ENCODE data around the gene PCDHA13. TPM values are rescaled to one million over a fixed set of nuclear protein-coding genes. Genes with fewer than 3 reads are reported as not detected.
A peak's percentile ranks its signal among the peaks of the same experiment; 100 is the strongest.

The PCDHA13 gene
- total RNA-seq, 1 donor from 2014 or later = 1.5 TPM

DNA sequence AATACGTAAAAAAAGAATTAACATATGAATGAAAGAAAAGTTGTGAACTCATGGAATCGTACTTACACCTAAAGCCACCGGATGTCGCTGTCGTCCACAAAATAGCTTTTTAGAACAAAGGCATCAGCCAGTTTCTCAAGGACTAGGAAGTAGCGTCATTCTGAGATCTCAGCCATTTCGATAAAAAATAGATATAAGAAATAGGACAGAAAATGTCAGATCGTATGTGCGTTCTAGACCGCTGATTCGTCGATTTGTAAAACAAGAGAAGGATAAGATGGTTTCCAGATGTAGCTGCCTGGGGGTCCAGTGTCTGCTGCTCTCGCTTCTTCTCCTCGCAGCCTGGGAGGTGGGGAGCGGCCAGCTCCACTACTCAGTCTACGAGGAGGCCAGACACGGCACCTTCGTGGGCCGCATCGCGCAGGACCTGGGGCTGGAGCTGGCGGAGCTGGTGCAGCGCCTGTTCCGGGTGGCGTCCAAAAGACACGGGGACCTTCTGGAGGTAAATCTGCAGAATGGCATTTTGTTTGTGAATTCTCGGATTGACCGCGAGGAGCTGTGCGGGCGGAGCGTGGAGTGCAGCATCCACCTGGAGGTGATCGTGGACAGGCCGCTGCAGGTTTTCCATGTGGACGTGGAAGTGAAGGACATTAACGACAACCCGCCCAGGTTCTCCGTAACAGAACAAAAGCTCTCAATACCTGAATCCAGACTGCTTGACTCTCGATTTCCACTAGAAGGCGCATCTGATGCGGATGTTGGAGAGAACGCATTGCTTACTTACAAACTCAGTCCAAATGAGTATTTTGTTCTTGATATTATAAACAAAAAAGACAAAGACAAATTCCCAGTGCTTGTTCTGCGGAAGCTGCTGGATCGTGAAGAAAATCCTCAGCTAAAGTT is 25.9 kb upstream of the PCDHA13 start, which contains the start of gene PCDHA10:
Gene PCDHA10, plus strand, starts transcription at position 126 of the 903 bp plus-strand sequence. Its CDS starts 152 bp downstream, at position 278.
- TF ChIP-seq CTCF (IDR thresholded peaks at IDR 0.05) = peak; percentile 36
- H3K36me3 Mint-ChIP-seq (ENCODE audit: unreplicated experiment) = peaks cover 25% of the 10 kb centered on the region
- peak within 1 kb of the TSS; percentile 65 for H3K4me3 Mint-ChIP-seq (ENCODE audit: unreplicated experiment)
- H3K4me1 Mint-ChIP-seq (ENCODE audit: unreplicated experiment) = no peaks in the 10 kb centered on the region
- H3K27ac Mint-ChIP-seq (ENCODE audit: unreplicated experiment) = peak within 1 kb of the TSS; percentile 54
- no peak for DNase-seq (ENCODE audit: extremely low spot score, unreplicated experiment)
- H3K9me3 Mint-ChIP-seq (ENCODE audit: unreplicated experiment) = peaks cover 23% of the 10 kb centered on the region
- no peaks in the 10 kb centered on the region for H3K27me3 Mint-ChIP-seq (ENCODE audit: unreplicated experiment)

- Mint-ChIP-seq H3K27ac (ENCODE audit: unreplicated experiment) (no peak overlapping the region), H3K36me3 (ENCODE audit: unreplicated experiment) (peaks cover 31% of the 10 kb centered on the region), H3K4me1 (ENCODE audit: unreplicated experiment) (no peaks in the 10 kb centered on the region), H3K4me3 (ENCODE audit: unreplicated experiment) (no peak overlapping the region), H3K27me3 (ENCODE audit: unreplicated experiment) (no peaks in the 10 kb centered on the region), H3K9me3 (ENCODE audit: unreplicated experiment) (peaks cover 29% of the 10 kb centered on the region)
- DNase-seq (ENCODE audit: extremely low spot score, unreplicated experiment) = peak; percentile 79
- TF ChIP-seq CTCF (IDR thresholded peaks at IDR 0.05) = no peak
Observed at GRCh38 chr5:140857177-140857986, 24.5 kb upstream of the PCDHA13 start.

GRCh38 chr5:140857987-140858240 is 24.0 kb upstream of the PCDHA13 start:
- Mint-ChIP-seq H3K36me3 (ENCODE audit: unreplicated experiment) (peaks cover 31% of the 10 kb centered on the region), H3K4me1 (ENCODE audit: unreplicated experiment) (no peaks in the 10 kb centered on the region), H3K9me3 (ENCODE audit: unreplicated experiment) (peaks cover 29% of the 10 kb centered on the region), H3K27me3 (ENCODE audit: unreplicated experiment) (no peaks in the 10 kb centered on the region), H3K4me3 (ENCODE audit: unreplicated experiment) (no peak overlapping the region), H3K27ac (ENCODE audit: unreplicated experiment) (no peak overlapping the region)
- TF ChIP-seq CTCF (IDR thresholded peaks at IDR 0.05) = no peak
- peak; percentile 85 for DNase-seq (ENCODE audit: extremely low spot score, unreplicated experiment)

DNA sequence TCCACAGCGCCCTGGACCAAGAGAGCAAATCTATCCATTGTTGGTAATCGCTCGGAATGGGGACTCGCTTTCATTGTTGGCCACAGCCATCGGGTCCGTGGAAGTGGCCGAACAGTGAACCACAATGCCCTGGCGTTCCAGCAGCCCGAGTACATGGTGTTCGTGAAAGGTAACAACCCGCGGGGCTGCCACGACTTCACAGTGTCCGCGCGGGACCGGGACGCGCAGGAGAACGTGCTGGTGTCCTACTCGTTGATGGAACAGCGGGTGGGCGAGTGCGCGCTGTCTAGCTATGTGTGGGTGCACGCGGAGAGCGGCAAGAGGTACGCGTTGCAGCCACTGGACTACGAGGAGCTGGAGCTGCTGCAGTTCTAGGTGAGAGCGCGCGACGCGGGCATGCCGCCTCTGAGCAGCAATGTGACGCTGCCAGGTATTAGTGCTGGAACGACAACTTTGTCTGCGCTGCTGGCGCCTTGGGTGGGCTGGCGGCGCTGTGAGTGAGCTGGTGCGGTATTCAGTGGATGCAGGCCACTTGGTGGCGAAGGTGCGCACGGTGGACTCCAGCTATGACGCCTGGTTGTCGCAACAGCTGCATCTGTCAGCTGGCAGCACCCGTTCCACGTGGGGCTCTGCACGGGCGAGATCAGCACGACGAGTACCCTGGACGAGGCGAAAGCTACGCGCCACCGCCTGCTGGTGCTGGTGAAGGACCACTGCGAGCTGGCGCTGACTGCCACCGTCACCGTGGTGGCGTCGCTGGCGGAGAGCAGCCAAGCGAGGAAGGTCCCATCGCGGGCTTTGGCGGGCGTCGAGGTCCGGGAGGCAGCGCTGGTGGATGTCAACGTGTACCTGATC is 19.3 kb upstream of the PCDHA13 start:
- Mint-ChIP-seq H3K4me1 (ENCODE audit: unreplicated experiment) (no peaks in the 10 kb centered on the region), H3K4me3 (ENCODE audit: unreplicated experiment) (no peak overlapping the region), H3K27me3 (ENCODE audit: unreplicated experiment) (no peaks in the 10 kb centered on the region), H3K36me3 (ENCODE audit: unreplicated experiment) (peaks cover 20% of the 10 kb centered on the region), H3K9me3 (ENCODE audit: unreplicated experiment) (peaks cover 6% of the 10 kb centered on the region), H3K27ac (ENCODE audit: unreplicated experiment) (no peak overlapping the region)
- TF ChIP-seq CTCF (IDR thresholded peaks at IDR 0.05) = no peak
- peak; percentile 85 for DNase-seq (ENCODE audit: extremely low spot score, unreplicated experiment)

Data from osteocyte (in vitro differentiated cells).